Subcutaneous abdominal adipose tissue (tissue), 5 donors: ENCODE results near the gene AK8.

ENCODE experiments used
- H3K27ac ChIP-seq: one replicate; pipeline ENCODE4 v1.7.0; 2013; ENCODE audit warnings: low read depth, mild to moderate bottlenecking, inconsistent platforms, low read length, moderate library complexity
- H3K27me3 ChIP-seq, 5 donors: one replicate each; pipeline ENCODE4 v1.7.0; 2013; ENCODE audit warnings: low read length in 5 of 5, inconsistent platforms in 1 of 5; ENCODE audit not compliant: control insufficient read depth in 5 of 5, insufficient read depth in 4 of 5
- H3K36me3 ChIP-seq, 5 donors: one replicate each; pipeline ENCODE4 v1.7.0; 2013; ENCODE audit warnings: low read length in 5 of 5; ENCODE audit not compliant: control insufficient read depth in 5 of 5, insufficient read depth in 5 of 5
- H3K4me1 ChIP-seq, 5 donors: one replicate each; pipeline ENCODE4 v1.7.0; 2013; ENCODE audit warnings: low read length in 5 of 5, mild to moderate bottlenecking in 3 of 5, moderate library complexity in 1 of 5; ENCODE audit not compliant: control insufficient read depth in 5 of 5, insufficient read depth in 5 of 5
- H3K4me3 ChIP-seq, 5 donors: one replicate each; pipeline ENCODE4 v1.7.0; 2013; ENCODE audit warnings: low read length in 5 of 5, low read depth in 1 of 5
- H3K9ac ChIP-seq, 5 donors: one replicate each; pipeline ENCODE4 v1.7.0; 2013; ENCODE audit warnings: low read length in 5 of 5, mild to moderate bottlenecking in 4 of 5, moderate library complexity in 3 of 5
- H3K9me3 ChIP-seq, 5 donors: one replicate each; pipeline ENCODE4 v1.7.0; 2013; ENCODE audit warnings: low read length in 5 of 5; ENCODE audit not compliant: control insufficient read depth in 5 of 5
- donor health status: healthy.
- donor health status: healthy.
- donor health status: healthy.
- donor health status: healthy.
- donor health status: healthy.

The AK8 gene

DNA sequence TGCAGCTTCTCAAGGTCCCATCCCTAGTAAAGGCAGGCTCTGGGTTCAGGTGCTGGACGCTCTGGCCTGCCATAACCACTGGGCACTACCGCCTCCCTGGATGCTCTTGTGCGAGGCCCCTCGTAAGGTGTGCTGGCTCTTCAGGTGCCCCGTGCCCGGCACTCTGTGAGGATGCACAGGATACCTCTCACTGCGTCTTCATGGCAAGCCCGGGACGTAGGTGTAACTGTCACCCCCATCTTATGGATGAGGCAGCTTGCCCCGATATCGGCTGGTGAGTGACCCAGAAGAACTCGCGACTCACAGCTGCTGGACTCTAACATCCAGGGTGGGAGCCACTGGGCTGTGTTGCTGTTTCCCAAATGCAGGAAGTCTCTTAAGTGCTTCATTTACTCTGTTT lies 128.8 kb downstream of the AK8 start:
- peaks cover 12 to 22% (median 16%) of the 10 kb centered on the region in 5 donors for H3K27me3 ChIP-seq
- no peak overlapping the region for H3K4me3 ChIP-seq

GRCh38 chr9:132748450-132748849 lies 129.6 kb downstream of the AK8 start:
- Histone ChIP-seq H3K9ac (no peak overlapping the region), H3K36me3 (no peaks in the 10 kb centered on the region), H3K27ac (no peak overlapping the region)

More for the DNA sequence above, 128.8 kb downstream of the AK8 start:
- Histone ChIP-seq H3K36me3 (no peaks in the 10 kb centered on the region), H3K4me1 (peaks cover 0 to 5% (median 0%) of the 10 kb centered on the region in 5 donors), H3K9ac (no peak overlapping the region), H3K9me3 (no peaks in the 10 kb centered on the region), H3K27ac (no peak overlapping the region)

GRCh38 chr9:132745756-132746709 lies 132.1 kb downstream of the AK8 start:
- no peaks in the 10 kb centered on the region for H3K36me3 ChIP-seq

More at GRCh38 chr9:132748450-132748849, 129.6 kb downstream of the AK8 start:
- H3K9me3 ChIP-seq = no peaks in the 10 kb centered on the region
- H3K27me3 ChIP-seq = peaks cover 19 to 29% (median 23%) of the 10 kb centered on the region in 5 donors
- peaks cover 0 to 5% (median 0%) of the 10 kb centered on the region in 5 donors for H3K4me1 ChIP-seq
- no peak overlapping the region for H3K4me3 ChIP-seq

GRCh38 chr9:132744881-132745755 lies 133.0 kb downstream of the AK8 start:
- Histone ChIP-seq H3K27ac (no peak overlapping the region), H3K27me3 (peaks cover 26 to 55% (median 37%) of the 10 kb centered on the region in 5 donors), H3K36me3 (no peaks in the 10 kb centered on the region), H3K9ac (peak overlapping the region in 1 of 5 donors; percentile 20), H3K4me3 (peak overlapping the region in 2 of 5 donors; percentile 12 to 27), H3K4me1 (peaks cover 0 to 5% (median 0%) of the 10 kb centered on the region in 5 donors), H3K9me3 (no peaks in the 10 kb centered on the region)

More at GRCh38 chr9:132745756-132746709, 132.1 kb downstream of the AK8 start:
- H3K4me3 ChIP-seq = no peak overlapping the region
- H3K9me3 ChIP-seq = no peaks in the 10 kb centered on the region
- H3K27me3 ChIP-seq = peaks cover 26 to 46% (median 37%) of the 10 kb centered on the region in 5 donors
- H3K9ac ChIP-seq = no peak overlapping the region
- H3K27ac ChIP-seq = no peak overlapping the region
- H3K4me1 ChIP-seq = peaks cover 0 to 5% (median 0%) of the 10 kb centered on the region in 5 donors

DNA sequence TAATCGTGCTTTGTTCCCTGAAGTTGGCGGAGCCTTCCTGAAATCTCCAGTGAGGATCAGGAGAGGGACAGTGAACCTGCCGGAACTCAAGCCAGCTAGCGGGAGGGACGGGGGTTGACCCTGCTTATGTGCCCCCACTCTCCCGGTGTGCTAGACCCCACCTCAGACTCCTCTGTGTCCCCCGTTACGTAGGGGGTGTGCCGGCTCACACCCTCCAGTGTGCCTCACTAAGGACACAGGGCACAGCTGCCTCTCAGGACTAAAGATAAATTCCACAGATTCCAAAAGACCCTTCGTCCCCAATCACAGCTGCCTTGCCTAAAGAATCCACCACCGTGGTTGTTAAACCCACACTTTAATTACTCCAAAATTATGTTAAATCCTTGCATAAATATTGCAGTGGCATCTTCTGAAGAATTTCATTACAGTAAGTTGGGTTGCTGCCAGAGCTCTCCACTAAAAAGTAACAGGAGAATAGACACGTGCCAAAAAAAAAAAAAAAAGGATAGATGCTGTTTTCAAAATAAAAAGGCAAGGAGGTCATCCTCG lies 134.1 kb downstream of the AK8 start:
- no peak overlapping the region for H3K27ac ChIP-seq
- H3K36me3 ChIP-seq = no peaks in the 10 kb centered on the region
- H3K9ac ChIP-seq = no peak overlapping the region
- peaks cover 26 to 59% (median 37%) of the 10 kb centered on the region in 5 donors for H3K27me3 ChIP-seq
- no peaks in the 10 kb centered on the region for H3K9me3 ChIP-seq
- H3K4me3 ChIP-seq = no peak overlapping the region
- peaks cover 0 to 5% (median 0%) of the 10 kb centered on the region in 5 donors for H3K4me1 ChIP-seq

DNA sequence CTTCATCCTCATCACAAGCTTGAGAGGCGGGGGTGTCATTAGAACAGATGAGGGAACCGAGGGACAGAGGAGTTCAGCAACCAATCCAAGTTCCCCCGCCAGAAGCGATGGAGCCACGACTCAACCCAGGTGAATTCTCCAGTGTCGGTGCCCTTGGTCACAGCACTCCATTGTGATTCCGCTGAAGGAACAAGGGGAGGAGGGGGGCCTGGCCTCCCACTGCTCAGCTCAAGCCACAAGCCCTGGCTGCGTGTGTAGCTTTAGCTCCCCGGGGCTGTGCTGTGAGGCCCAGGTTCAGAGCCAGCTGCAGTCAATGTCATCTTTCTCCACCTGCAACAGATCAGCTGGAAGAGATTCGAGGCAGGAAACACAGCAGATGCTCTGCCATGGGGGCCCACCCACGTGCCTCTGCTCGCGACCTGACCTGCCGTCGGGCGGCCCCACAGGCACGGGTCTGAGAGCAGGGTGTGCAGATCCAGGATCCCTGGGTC lies 135.2 kb downstream of the AK8 start:
- no peaks in the 10 kb centered on the region for H3K36me3 ChIP-seq
- peaks cover 0 to 5% (median 0%) of the 10 kb centered on the region in 5 donors for H3K4me1 ChIP-seq
- H3K27me3 ChIP-seq = peaks cover 26 to 59% (median 35%) of the 10 kb centered on the region in 5 donors
- no peak overlapping the region for H3K4me3 ChIP-seq
- H3K9me3 ChIP-seq = no peaks in the 10 kb centered on the region
- H3K9ac ChIP-seq = no peak overlapping the region
- H3K27ac ChIP-seq = no peak overlapping the region

GRCh38 chr9:132740526-132741309 lies 137.4 kb downstream of the AK8 start:
- Histone ChIP-seq H3K9ac (no peak overlapping the region), H3K9me3 (no peaks in the 10 kb centered on the region), H3K36me3 (no peaks in the 10 kb centered on the region), H3K27ac (no peak overlapping the region), H3K27me3 (peaks cover 21 to 54% (median 28%) of the 10 kb centered on the region in 5 donors), H3K4me3 (no peak overlapping the region), H3K4me1 (peaks cover 0 to 5% (median 0%) of the 10 kb centered on the region in 5 donors)

DNA sequence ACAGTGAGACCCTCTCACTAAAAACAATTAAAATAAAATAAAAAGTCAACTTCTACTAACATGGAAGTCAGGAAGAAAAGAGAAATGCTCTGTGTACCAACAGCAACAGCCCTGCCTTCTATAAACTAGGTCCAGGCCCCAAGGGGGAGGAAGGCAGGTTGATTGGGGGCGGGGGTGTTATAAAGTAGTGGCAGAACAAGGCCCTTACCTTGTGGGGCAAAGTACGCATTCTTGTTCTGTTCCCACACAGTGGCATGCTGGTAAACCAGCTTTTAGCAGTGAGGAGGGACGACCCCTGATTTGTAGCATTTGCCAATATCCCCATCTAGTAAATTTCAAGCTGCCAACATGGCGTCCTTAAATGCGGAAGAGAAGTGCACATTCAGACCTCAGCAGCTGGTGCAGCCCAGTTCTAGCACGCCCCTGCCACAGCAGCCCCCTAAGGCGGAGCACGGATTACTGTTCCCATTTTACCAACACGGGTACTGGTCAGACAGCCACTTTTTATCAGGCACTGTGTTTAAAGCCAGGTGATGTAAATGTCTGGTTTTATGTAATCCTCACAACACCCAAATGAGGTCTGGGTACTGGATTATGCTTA lies 138.3 kb downstream of the AK8 start:
- H3K27ac ChIP-seq = no peak overlapping the region
- H3K36me3 ChIP-seq = no peaks in the 10 kb centered on the region
- no peak overlapping the region for H3K4me3 ChIP-seq
- no peaks in the 10 kb centered on the region for H3K9me3 ChIP-seq
- no peak overlapping the region for H3K9ac ChIP-seq
- peaks cover 20 to 46% (median 26%) of the 10 kb centered on the region in 5 donors for H3K27me3 ChIP-seq
- H3K4me1 ChIP-seq = peaks cover 0 to 2% (median 0%) of the 10 kb centered on the region in 5 donors
